Ishikawa (cell line): Measurements from ENCODE around the gene PRKN.

Experiments
- CEBPB ChIP-seq: IDR thresholded peaks from 2 replicates; pipeline ENCODE4 v1.6.1; 2012
- CREB1 ChIP-seq: IDR thresholded peaks from 2 replicates; pipeline ENCODE4 v1.6.1; 2012; ENCODE audit warnings: low read depth
- EGR1 ChIP-seq: IDR thresholded peaks from 2 replicates; pipeline ENCODE4 v1.6.1; 2012
- EP300 ChIP-seq: IDR thresholded peaks from 2 replicates; pipeline ENCODE4 v1.6.1; 2012; ENCODE audit warnings: borderline replicate concordance
- FOXM1 ChIP-seq: IDR thresholded peaks from 2 replicates; pipeline ENCODE4 v1.6.1; 2012; ENCODE audit warnings: low read depth, borderline replicate concordance
- MAX ChIP-seq: IDR thresholded peaks from 2 replicates; pipeline ENCODE4 v1.6.1; 2012
- NFIC ChIP-seq: IDR thresholded peaks from 2 replicates; pipeline ENCODE4 v1.6.1; 2012
- RAD21 ChIP-seq: IDR thresholded peaks from 2 replicates; pipeline ENCODE4 v1.6.1; 2012; ENCODE audit warnings: low read depth
- REST ChIP-seq: IDR thresholded peaks from 2 replicates; pipeline ENCODE4 v1.6.1; 2012; ENCODE audit warnings: low read depth, mild to moderate bottlenecking
- TAF1 ChIP-seq: IDR thresholded peaks from 2 replicates; pipeline ENCODE4 v1.6.1; 2012; ENCODE audit warnings: low read depth, mild to moderate bottlenecking
- TCF12 ChIP-seq: IDR thresholded peaks from 2 replicates; pipeline ENCODE4 v1.6.1; 2012; ENCODE audit warnings: low read depth
- TEAD4 ChIP-seq: IDR thresholded peaks from 2 replicates; pipeline ENCODE4 v1.6.1; 2012
- USF1 ChIP-seq: IDR thresholded peaks from 2 replicates; pipeline ENCODE4 v1.6.1; 2012
- YY1 ChIP-seq: IDR thresholded peaks from 2 replicates; pipeline ENCODE4 v1.6.1; 2012; ENCODE audit warnings: low read depth
- ZBTB7A ChIP-seq: IDR thresholded peaks from 2 replicates; pipeline ENCODE4 v1.6.1; 2012; ENCODE audit warnings: low read depth

Gene PRKN

GRCh38 chr6:162179196-162179951 is 548.2 kb downstream of the PRKN start:
- TF ChIP-seq REST (no peak), CREB1 (no peak), USF1 (no peak), ZBTB7A (no peak), TAF1 (no peak)

GRCh38 chr6:162178666-162179065 is 548.9 kb downstream of the PRKN start:
- TF ChIP-seq EP300 (no peak), REST (no peak), TEAD4 (no peak), NFIC (no peak), YY1 (no peak), RAD21 (no peak), ZBTB7A (no peak), TAF1 (no peak), FOXM1 (no peak), TCF12 (no peak), EGR1 (no peak), CREB1 (no peak), USF1 (no peak), MAX (no peak)

GRCh38 chr6:162178266-162178665 is 549.3 kb downstream of the PRKN start:
- no peak for TF ChIP-seq EP300

GRCh38 chr6:162177746-162178145 is 549.8 kb downstream of the PRKN start:
- no peak for TF ChIP-seq CREB1
- TF ChIP-seq CEBPB, result no peak
- peak; percentile 42; the same call in 1 of the 2 replicates for TF ChIP-seq RAD21
- TF ChIP-seq MAX, result no peak
- TF ChIP-seq FOXM1, result no peak

- TF ChIP-seq EP300 (no peak), EGR1 (no peak), YY1 (no peak), USF1 (no peak), RAD21 (no peak), NFIC (no peak), REST (no peak), CREB1 (no peak), TAF1 (no peak), TEAD4 (no peak), CEBPB (no peak), MAX (no peak), TCF12 (no peak), ZBTB7A (no peak)
Measured at GRCh38 chr6:162173466-162173865, 554.1 kb downstream of the PRKN start.
